DOHH2 (cell line): ENCODE results near the gene HIGD2A.

ENCODE experiments used
- H3F3A ChIP-seq: fragments of 200-600 bp; sonication (generic), shearing (Covaris generic); 2 replicates; pipeline ENCODE4 v1.6.0; 2016; ENCODE audit warnings: antibody characterized with exemption, mild to moderate bottlenecking; ENCODE audit not compliant: control insufficient read depth, insufficient read depth
- H3K27ac ChIP-seq: fragments of 200-600 bp; sonication (generic); 2 replicates; pipeline ENCODE4 v1.5.1; 2014; ENCODE audit warnings: low read depth, mild to moderate bottlenecking, low read length, moderate library complexity
- H3K27me3 ChIP-seq: fragments of 200-600 bp; sonication (generic); 2 replicates; pipeline ENCODE4 v1.6.1; 2014; ENCODE audit warnings: mild to moderate bottlenecking, low read length, mixed read lengths; ENCODE audit not compliant: control insufficient read depth
- H3K36me3 ChIP-seq: fragments of 200-600 bp; sonication (generic); 2 replicates; pipeline ENCODE4 v1.6.1; 2014; ENCODE audit warnings: mild to moderate bottlenecking, low read length, moderate library complexity, mixed read lengths; ENCODE audit not compliant: control insufficient read depth
- H3K4me1 ChIP-seq: fragments of 200-600 bp; sonication (generic); 2 replicates; pipeline ENCODE4 v1.6.1; 2014; ENCODE audit warnings: mild to moderate bottlenecking, low read length, mixed read lengths; ENCODE audit not compliant: control insufficient read depth
- H3K4me2 ChIP-seq: fragments of 200-600 bp; sonication (generic); 2 replicates; pipeline ENCODE4 v1.6.0; 2014; ENCODE audit warnings: mild to moderate bottlenecking, low read length, moderate library complexity
- H3K4me3 ChIP-seq: fragments of 200-600 bp; sonication (generic); 2 replicates; pipeline ENCODE4 v1.5.1; 2014; ENCODE audit warnings: mild to moderate bottlenecking, low read length, mixed read lengths
- H3K79me2 ChIP-seq: fragments of 200-600 bp; sonication (generic); 2 replicates; pipeline ENCODE4 v1.6.1; 2014; ENCODE audit warnings: mild to moderate bottlenecking, low read length, mixed read lengths; ENCODE audit not compliant: control insufficient read depth
- H3K9me2 ChIP-seq: fragments of 200-600 bp; sonication (generic); replicated peaks from 2 replicates; pipeline ENCODE4 v1.6.1; 2014; ENCODE audit warnings: mild to moderate bottlenecking, low read length, mixed read lengths; ENCODE audit not compliant: control insufficient read depth
- H3K9me3 ChIP-seq: fragments of 200-600 bp; sonication (generic); 2 replicates; pipeline ENCODE4 v1.6.1; 2014; ENCODE audit warnings: antibody characterized with exemption, low read length, mixed read lengths; ENCODE audit not compliant: control insufficient read depth, insufficient read depth
- H4K20me1 ChIP-seq: fragments of 200-600 bp; sonication (generic); 2 replicates; pipeline ENCODE4 v1.6.0; 2014; ENCODE audit warnings: low read depth, mild to moderate bottlenecking, antibody characterized with exemption, low read length, moderate library complexity; ENCODE audit not compliant: control insufficient read depth, insufficient read depth
- EZH2phosphoT487 ChIP-seq: fragments of 200-600 bp; sonication (generic); IDR thresholded peaks from 2 replicates; pipeline ENCODE4 v1.6.1; 2017; ENCODE audit warnings: borderline replicate concordance, mild to moderate bottlenecking, antibody characterized with exemption, low read length, moderate library complexity, mixed read lengths
- TF ChIP-seq, protein P1 (sequence below): fragments of 200-600 bp; sonication (generic); IDR thresholded peaks from one replicate; pipeline ENCODE4 v1.5.1; 2014; ENCODE audit warnings: antibody characterized with exemption, mild to moderate bottlenecking, low read depth, low read length; ENCODE audit not compliant: poor library complexity, severe bottlenecking

The HIGD2A gene

DNA sequence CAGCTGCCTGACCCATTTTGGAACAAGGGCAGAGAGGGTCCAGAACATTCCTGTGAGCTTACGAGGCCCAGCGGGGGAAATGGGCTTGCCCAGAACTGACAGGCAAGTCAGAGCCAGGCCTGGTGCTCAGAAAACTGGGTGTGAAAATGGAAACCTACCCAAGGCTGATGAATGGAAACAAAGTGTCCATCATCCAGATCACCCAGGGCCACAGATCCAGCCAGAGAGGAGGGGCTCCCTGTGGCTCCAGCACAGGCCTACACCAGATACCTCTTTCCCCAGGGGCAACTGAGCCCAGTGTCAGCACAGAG is 24.7 kb downstream of the HIGD2A start:
- Histone ChIP-seq H3K4me1 (peaks cover 18% of the 10 kb centered on the region), H3K9me2 (no peaks in the 10 kb centered on the region), H3F3A (peaks cover 11% of the 10 kb centered on the region), H4K20me1 (no peaks in the 10 kb centered on the region), H3K4me3 (no peak overlapping the region), H3K27ac (no peak overlapping the region), H3K27me3 (no peaks in the 10 kb centered on the region), H3K4me2 (no peak overlapping the region), H3K79me2 (peaks cover 7% of the 10 kb centered on the region), H3K9me3 (no peaks in the 10 kb centered on the region), H3K36me3 (peaks cover 6% of the 10 kb centered on the region; the same call in 1 of the 2 replicates)
- TF ChIP-seq, protein P1, sequence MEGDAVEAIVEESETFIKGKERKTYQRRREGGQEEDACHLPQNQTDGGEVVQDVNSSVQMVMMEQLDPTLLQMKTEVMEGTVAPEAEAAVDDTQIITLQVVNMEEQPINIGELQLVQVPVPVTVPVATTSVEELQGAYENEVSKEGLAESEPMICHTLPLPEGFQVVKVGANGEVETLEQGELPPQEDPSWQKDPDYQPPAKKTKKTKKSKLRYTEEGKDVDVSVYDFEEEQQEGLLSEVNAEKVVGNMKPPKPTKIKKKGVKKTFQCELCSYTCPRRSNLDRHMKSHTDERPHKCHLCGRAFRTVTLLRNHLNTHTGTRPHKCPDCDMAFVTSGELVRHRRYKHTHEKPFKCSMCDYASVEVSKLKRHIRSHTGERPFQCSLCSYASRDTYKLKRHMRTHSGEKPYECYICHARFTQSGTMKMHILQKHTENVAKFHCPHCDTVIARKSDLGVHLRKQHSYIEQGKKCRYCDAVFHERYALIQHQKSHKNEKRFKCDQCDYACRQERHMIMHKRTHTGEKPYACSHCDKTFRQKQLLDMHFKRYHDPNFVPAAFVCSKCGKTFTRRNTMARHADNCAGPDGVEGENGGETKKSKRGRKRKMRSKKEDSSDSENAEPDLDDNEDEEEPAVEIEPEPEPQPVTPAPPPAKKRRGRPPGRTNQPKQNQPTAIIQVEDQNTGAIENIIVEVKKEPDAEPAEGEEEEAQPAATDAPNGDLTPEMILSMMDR: no peak
- TF ChIP-seq EZH2phosphoT487: no peak

DNA sequence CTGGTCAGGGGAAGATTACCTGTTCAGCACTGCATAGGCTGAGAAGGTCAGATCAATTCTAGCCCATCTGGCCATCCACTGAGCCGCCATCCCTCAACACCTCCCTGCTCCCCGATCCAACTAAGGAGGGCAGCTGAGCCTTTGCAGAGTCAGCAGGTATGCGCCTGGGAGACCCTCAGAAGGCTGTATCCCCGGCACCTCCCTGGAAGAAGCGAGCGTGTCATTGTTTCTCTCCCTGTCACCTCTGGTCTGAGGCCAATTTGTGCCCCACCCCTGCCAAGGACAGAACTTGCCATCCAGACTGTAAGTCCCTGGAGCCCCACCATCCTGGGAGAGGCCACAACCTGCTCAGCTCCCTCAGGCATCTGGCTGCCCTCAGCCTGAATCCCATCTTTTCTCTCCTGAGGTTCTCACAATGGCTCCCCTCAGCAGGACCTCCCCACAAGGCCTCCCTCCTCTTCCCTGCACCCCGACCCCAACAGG is 25.2 kb downstream of the HIGD2A start:
- no peaks in the 10 kb centered on the region for H3K27me3 ChIP-seq
- no peak overlapping the region for H3K4me2 ChIP-seq
- no peak overlapping the region for H3K27ac ChIP-seq
- peaks cover 7% of the 10 kb centered on the region for H3K79me2 ChIP-seq
- no peak overlapping the region for H3K4me3 ChIP-seq
- H3F3A ChIP-seq: peaks cover 11% of the 10 kb centered on the region
- no peaks in the 10 kb centered on the region for H3K9me2 ChIP-seq
- no peaks in the 10 kb centered on the region for H3K9me3 ChIP-seq
- peaks cover 6% of the 10 kb centered on the region; the same call in 1 of the 2 replicates for H3K36me3 ChIP-seq
- peaks cover 18% of the 10 kb centered on the region for H3K4me1 ChIP-seq
- no peaks in the 10 kb centered on the region for H4K20me1 ChIP-seq
- no peak for TF ChIP-seq EZH2phosphoT487
- TF ChIP-seq, protein P1: no peak

DNA sequence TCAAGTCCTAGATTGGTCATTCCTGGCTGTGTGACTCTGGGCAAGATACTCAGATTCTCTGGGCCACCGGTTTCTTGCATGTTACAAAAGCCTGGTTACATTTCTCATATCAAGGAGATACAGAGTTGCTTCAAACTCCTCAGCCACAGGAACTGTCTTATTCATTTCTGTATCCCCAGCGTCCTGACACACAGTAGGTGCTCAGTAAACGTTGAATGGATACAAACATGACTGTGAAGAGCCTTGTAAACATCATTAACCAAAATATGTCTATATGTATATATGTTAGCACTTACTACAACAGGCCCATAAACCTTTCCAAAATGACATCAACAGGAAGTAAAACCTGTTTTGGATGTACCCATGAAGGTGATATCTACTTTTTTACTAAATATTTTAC is 26.2 kb downstream of the HIGD2A start:
- H3K79me2 ChIP-seq: peaks cover 7% of the 10 kb centered on the region

More for the DNA sequence above, 26.2 kb downstream of the HIGD2A start:
- Histone ChIP-seq H3K36me3 (peaks cover 5% of the 10 kb centered on the region; the same call in 1 of the 2 replicates), H3K4me3 (no peak overlapping the region), H4K20me1 (no peaks in the 10 kb centered on the region), H3K27me3 (no peaks in the 10 kb centered on the region), H3K9me3 (no peaks in the 10 kb centered on the region), H3K4me1 (peaks cover 18% of the 10 kb centered on the region), H3K4me2 (peak overlapping the region; percentile 91), H3F3A (peaks cover 11% of the 10 kb centered on the region), H3K9me2 (no peaks in the 10 kb centered on the region), H3K27ac (no peak overlapping the region)
- TF ChIP-seq EZH2phosphoT487: no peak
- TF ChIP-seq, protein P1: no peak
